ENCODE measurements around the gene TNFRSF25. TPM values are rescaled to one million over a fixed set of nuclear protein-coding genes. Genes with fewer than 3 reads are reported as not detected.

Gene TNFRSF25
- total and polyA plus RNA-seq, 2 donors (not counting 3 experiments of a cell fraction or from before 2014, with no cell fraction given) = 33.9 to 38.8 TPM

GRCh38 chr1:6416295-6416656, 49.7 kb downstream of the TNFRSF25 start:
- H3K27ac ChIP-seq (ENCODE audit: insufficient read depth, low read depth, low read length) = no peak overlapping the region
- no peaks in the 10 kb centered on the region for H3K79me2 ChIP-seq (ENCODE audit: control insufficient read depth, insufficient read depth, low read length)
- peaks cover 4 to 8% of the 10 kb centered on the region in 2 experiments for H3K27me3 ChIP-seq (ENCODE audit: control insufficient read depth in 2 of 2, insufficient read depth in 2 of 2, low read length in 2 of 2)
- intact Hi-C loops (cut with micrococcal nuclease) = no loop called here
- peaks cover 19% of the 10 kb centered on the region for H3K4me1 ChIP-seq (ENCODE audit: control insufficient read depth, extremely low read depth, insufficient read depth, low read length)
- H3K4me3 ChIP-seq (replicated peaks in 1 of 3; ENCODE audit: insufficient read depth in 1 of 3, low read depth in 1 of 3, low read length in 3 of 3) = no peak overlapping the region
- dilution Hi-C loops (cut with MboI; ENCODE audit: extremely low pct_ligation_motif_present, low sequenced_read_pairs) = no loop called here
- H3K36me3 ChIP-seq (ENCODE audit: control insufficient read depth in 2 of 2, extremely low read depth in 1 of 2, insufficient read depth in 2 of 2, low read length in 2 of 2) = no peaks in the 10 kb centered on the region
- H2AFZ ChIP-seq (ENCODE audit: low read depth, low read length) = no peak overlapping the region
- no peaks in the 10 kb centered on the region for H4K20me1 ChIP-seq (replicated peaks; ENCODE audit: control insufficient read depth, extremely low read depth, insufficient read depth, low read length)
- TF ChIP-seq POLR2A (IDR thresholded peaks at IDR 0.05; ENCODE audit: low read depth, low read length) = no peak
- no peak for TF ChIP-seq CTCF (IDR thresholded peaks at IDR 0.05; ENCODE audit: extremely low read depth in 1 of 2, insufficient read depth in 1 of 2, low read depth in 1 of 2, low read length in 2 of 2)
- TF ChIP-seq EZH2 (IDR thresholded peaks at IDR 0.05; ENCODE audit: borderline replicate concordance, low read depth, low read length, severe bottlenecking) = no peak
- TF ChIP-seq FOS (IDR thresholded peaks at IDR 0.05; ENCODE audit: borderline replicate concordance, insufficient read depth, low read length) = no peak
- no peak for TF ChIP-seq MAX (IDR thresholded peaks at IDR 0.05; ENCODE audit: insufficient read depth, insufficient read length)
- no peak for TF ChIP-seq POLR2AphosphoS5 (IDR thresholded peaks at IDR 0.05; ENCODE audit: insufficient read depth, low read depth, low read length)
- no peak for TF ChIP-seq JUN (IDR thresholded peaks at IDR 0.05; ENCODE audit: borderline replicate concordance, insufficient read depth, insufficient read length, low read depth)
- TF ChIP-seq GATA2 (IDR thresholded peaks at IDR 0.05; ENCODE audit: insufficient read depth, insufficient read length, low read depth, low read length) = no peak
- TF ChIP-seq MYC (IDR thresholded peaks at IDR 0.05; ENCODE audit: low read depth, low read length) = no peak
- H3K9me3 ChIP-seq (replicated peaks; ENCODE audit: control insufficient read depth, insufficient read depth, low read length) = no peaks in the 10 kb centered on the region
- no peaks in the 10 kb centered on the region for H3K9me1 ChIP-seq (replicated peaks; ENCODE audit: control insufficient read depth, extremely low read depth, insufficient read depth, low read length)
- no peak overlapping the region for H3K9ac ChIP-seq (replicated peaks; ENCODE audit: extremely low read depth, insufficient read depth, low read length)
- BruUV-seq (replicated peaks) = no TSS peak
- no peak for FAIRE-seq
- POLR2A ChIA-PET = no interaction called here
- CTCF ChIA-PET = interaction anchor here (0.8 to 4.3 kb wide), 2 partner anchors 12 to 22 kb away, joined by 3 to 36 read pairs; no protein-coding TSS in a partner anchor
- H3K4me2 ChIP-seq (ENCODE audit: insufficient read depth, low read length) = no peak overlapping the region
- DNase-seq (ENCODE audit: low read depth, low spot score) = no peak
